Upper lobe of left lung (tissue), 4 donors: ENCODE data around the gene EFNA2.

Experiments used
- CTCF ChIP-seq, 6 experiments: fragments of 450-650 bp in 4 of 6; fragments of 200-600 bp in 2 of 6; sonication (generic) in 2 of 6; IDR thresholded peaks; one replicate each; pipeline ENCODE4 v1.5.1; 2016 to 2019; ENCODE audit warnings: antibody characterized with exemption in 6 of 6
- EP300 ChIP-seq, 4 donors: sonication (generic); formaldehyde crosslinking; IDR thresholded peaks; one replicate each; pipeline ENCODE4 v1.5.1; 2017; ENCODE audit warnings: antibody characterized with exemption in 4 of 4, control low read depth in 2 of 4
- POLR2A ChIP-seq, 4 donors: fragments of 450-650 bp; IDR thresholded peaks; one replicate each; pipeline ENCODE4 v1.5.1; 2016 to 2017; ENCODE audit warnings: antibody characterized with exemption in 4 of 4, mild to moderate bottlenecking in 2 of 4

- peak in 2 of 4 donors; percentile 18 to 65 for TF ChIP-seq POLR2A (IDR thresholded peaks at IDR 0.05)
- TF ChIP-seq CTCF (IDR thresholded peaks at IDR 0.05) = no peak
- no peak for TF ChIP-seq EP300 (IDR thresholded peaks at IDR 0.05)
Measured at GRCh38 chr19:1251330-1252220, 34.1 kb upstream of the EFNA2 start.
